ENCODE data around the gene LSM2. TPM values are rescaled to one million over a fixed set of nuclear protein-coding genes. Genes with fewer than 3 reads are reported as not detected.
"Not testable (repeated sequence)": the region's sequence is repeated elsewhere in the genome, so short reads cannot be mapped to it uniquely, and the experiment has no call there.

LSM2 gene
- total and polyA plus RNA-seq, 9 of the 15 experiments (the other 6 are each of a cell fraction or from before 2014, with no cell fraction given) = 154 to 407 (median 223) TPM

DNA sequence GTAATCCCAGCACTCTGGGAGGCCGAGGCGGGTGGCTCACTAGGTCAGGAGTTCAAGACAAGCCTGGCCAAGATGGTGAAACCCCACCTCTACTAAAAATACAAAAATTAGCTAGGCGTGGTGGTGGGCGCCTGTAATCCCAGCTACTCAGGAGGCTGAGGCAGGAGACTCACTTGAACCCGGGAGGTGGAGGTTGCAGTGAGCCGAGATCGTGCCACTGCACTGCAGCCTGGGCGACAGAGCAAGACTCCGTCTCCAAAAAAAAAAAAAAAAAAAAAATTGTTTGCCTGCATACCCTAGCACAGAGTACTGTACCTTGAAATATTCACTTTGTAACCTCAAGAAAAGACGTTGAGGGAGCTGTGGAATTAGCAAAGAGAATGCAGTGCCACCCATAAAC is 13.6 kb upstream of the LSM2 start:
- H3K36me3 ChIP-seq (ENCODE audit: control insufficient read depth, insufficient read depth, low read length) = peaks cover 23% of the 10 kb centered on the region
- DNase-seq (ENCODE audit: extremely low read depth in 1 of 4, low spot score in 3 of 4); H2AFZ ChIP-seq (ENCODE audit: low read depth, low read length); ATAC-seq; H3K9me3 ChIP-seq (replicated peaks; ENCODE audit: control insufficient read depth, insufficient read depth, low read depth, low read length); CTCF ChIA-PET (ENCODE audit: low intra/inter-chr PET ratio); H3K4me3 ChIP-seq; H3K27me3 ChIP-seq (ENCODE audit: control insufficient read depth in 2 of 2, insufficient read depth in 2 of 2, low read length in 2 of 2); BruUV-seq (replicated peaks); H3K9me1 ChIP-seq (ENCODE audit: control insufficient read depth, insufficient read depth, low read length); in situ Hi-C loops (cut with MboI); FAIRE-seq: not testable (repeated sequence)
- WGBS (ENCODE audit: insufficient coverage, low coverage, missing lambda C conversion rate) = 60% methylated on average over 10 of the region's 10 CpGs
- peaks cover 43 to 48% of the 10 kb centered on the region in 2 experiments for H3K4me1 ChIP-seq (replicated peaks in 1 of 2; ENCODE audit: control insufficient read depth in 2 of 2, insufficient read depth in 2 of 2, low read length in 2 of 2)
- TF ChIP-seq BCOR (IDR thresholded peaks at IDR 0.05) (0 out of 2 replicates have a peak, but pooled peaks have one; percentile 36), MTF1 (CRISPR knock-in tag; IDR thresholded peaks at IDR 0.05; ENCODE audit: borderline replicate concordance) (0 out of 2 replicates have a peak, but pooled peaks have one; percentile 7), DMBX1 (CRISPR knock-in tag; IDR thresholded peaks at IDR 0.05; ENCODE audit: borderline replicate concordance) (0 out of 2 replicates have a peak, but pooled peaks have one; percentile 53), CXXC5 (CRISPR knock-in tag; IDR thresholded peaks at IDR 0.05) (peak; percentile 34; the same call in 1 of the 2 replicates), FOXA3 (CRISPR knock-in tag; conservative IDR thresholded peaks at IDR 0.05 in 1 of 2, IDR thresholded peaks at IDR 0.05 in 1 of 2) (peak in 1 of 2 experiments; percentile 5; a peak in 1 of 4 replicates), TCF15 (CRISPR knock-in tag; IDR thresholded peaks at IDR 0.05) (peak; percentile 60; the same call in 1 of the 2 replicates), ZNF668 (CRISPR knock-in tag; IDR thresholded peaks at IDR 0.05) (peak; percentile 45; the same call in 1 of the 2 replicates), IFI16 (CRISPR knock-in tag; IDR thresholded peaks at IDR 0.05) (0 out of 2 replicates have a peak, but pooled peaks have one; percentile 45), MAZ (CRISPR knock-in tag; conservative IDR thresholded peaks at IDR 0.05 in 1 of 2, IDR thresholded peaks at IDR 0.05 in 1 of 2) (0 out of 4 replicates have a peak, but pooled peaks of 1 of the 2 experiments have one; percentile 23)
- H3K27ac ChIP-seq (ENCODE audit: extremely low read depth, low read depth, low read length) = peak overlapping the region; percentile 99; the same call in 1 of the 3 replicates
- intact Hi-C loops (cut with micrococcal nuclease) = loop anchor here (10.0 kb wide), 1 partner anchor 354 kb away; the partner anchor contains the start of genes AGPAT1 and RNF5
- peaks cover 16% of the 10 kb centered on the region for H4K20me1 ChIP-seq (replicated peaks; ENCODE audit: control insufficient read depth, insufficient read depth, low read length)
- POLR2A ChIA-PET = interaction anchor here (0.6 to 6.1 kb wide), 5 partner anchors 10 to 106 kb away, joined by 4 to 58 read pairs (median 9); partner anchors contain the start of gene LSM2
- peak overlapping the region; percentile 89; the same call in 1 of the 2 replicates for H3K4me2 ChIP-seq (ENCODE audit: insufficient read depth, low read length)
- peaks cover 64% of the 10 kb centered on the region for H3K79me2 ChIP-seq (ENCODE audit: control insufficient read depth, insufficient read depth, low read length)
- H3K9ac ChIP-seq (ENCODE audit: insufficient read depth in 1 of 2, low read depth in 2 of 2, low read length in 2 of 2) = peak overlapping the region in 1 of 2 experiments; percentile 69; a peak in 2 of 4 replicates
